ENCODE results near the gene USP50.
"Not testable (repeated sequence)": the region's sequence is repeated elsewhere in the genome, so short reads cannot be mapped to it uniquely, and the experiment has no call there.

The USP50 gene

DNA sequence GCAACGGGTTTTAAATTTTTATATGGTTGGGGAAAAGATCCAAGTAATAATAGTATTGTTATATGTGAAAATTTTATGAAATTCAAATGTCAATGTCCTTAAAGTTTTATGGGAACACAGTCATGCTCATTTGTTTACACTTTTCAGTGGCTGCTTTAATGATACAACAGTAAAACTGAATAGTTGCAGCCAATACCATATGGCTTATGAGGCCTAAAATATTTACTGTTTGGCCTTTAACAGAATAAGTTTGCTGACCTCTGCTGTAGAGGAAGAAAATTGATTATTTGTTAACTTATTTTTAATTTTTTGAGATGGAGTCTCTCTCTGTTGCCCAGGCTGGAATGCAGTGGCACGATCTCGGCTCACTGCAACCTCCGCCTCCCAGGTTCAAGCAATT lies 44.7 kb downstream of the USP50 start:
- no peak for DNase-seq

DNA sequence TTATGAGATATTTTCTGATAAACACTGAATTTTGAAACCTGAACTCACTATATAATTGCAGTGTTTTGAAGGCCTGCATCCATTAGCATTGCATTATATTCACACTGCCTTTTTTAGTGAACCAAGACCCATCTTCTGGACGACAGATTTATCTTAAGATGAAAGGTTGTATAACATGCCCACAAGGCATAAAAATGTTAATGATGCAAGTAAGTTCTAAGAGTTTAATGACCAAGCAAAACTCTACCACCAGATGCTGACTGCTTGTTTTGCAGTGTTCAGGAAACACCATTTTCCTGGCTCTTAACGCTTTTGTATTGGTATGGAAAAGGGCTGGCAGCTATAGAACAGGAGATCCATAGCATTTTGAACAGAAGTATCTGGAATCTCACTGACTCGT lies 46.1 kb downstream of the USP50 start:
- DNase-seq = no peak

DNA sequence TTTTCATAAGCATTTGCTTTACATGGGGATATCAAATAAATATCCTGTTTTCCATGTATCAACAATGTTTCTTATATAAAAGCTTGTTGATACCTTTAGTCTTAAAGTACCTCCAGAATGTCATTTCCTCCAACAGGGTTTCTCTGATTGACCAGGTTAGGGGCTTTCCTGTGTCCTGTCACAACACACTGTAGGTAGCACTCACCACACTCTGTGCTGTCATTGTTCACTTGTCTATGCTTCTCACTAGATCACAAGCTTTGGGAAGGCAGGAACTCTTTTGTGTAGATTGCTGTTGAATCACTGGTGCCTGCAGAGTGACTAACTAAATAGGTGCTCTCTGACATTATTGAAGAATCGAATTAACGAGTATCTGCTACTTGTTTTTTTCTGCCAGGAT lies 49.8 kb downstream of the USP50 start:
- no peak for DNase-seq

DNA sequence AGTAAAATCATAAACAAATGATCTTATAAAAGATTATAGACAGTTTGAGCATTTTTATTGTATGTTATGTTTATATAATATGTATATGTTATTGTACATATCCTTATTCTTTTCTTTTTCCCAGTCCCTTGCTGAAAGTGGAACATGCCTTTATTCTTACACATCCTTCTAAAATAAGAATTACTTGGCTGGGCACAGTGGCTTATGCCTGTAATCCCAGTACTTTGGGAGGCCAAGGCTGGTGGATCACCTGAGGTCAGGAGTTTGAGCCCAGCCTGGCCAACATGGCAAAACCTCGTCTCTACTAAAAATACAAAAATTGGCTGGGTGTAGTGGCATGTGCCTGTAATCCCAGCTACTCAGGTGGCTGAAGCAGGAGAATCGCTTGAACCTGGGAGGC lies 51.9 kb downstream of the USP50 start:
- DNase-seq = not testable (repeated sequence)

DNA sequence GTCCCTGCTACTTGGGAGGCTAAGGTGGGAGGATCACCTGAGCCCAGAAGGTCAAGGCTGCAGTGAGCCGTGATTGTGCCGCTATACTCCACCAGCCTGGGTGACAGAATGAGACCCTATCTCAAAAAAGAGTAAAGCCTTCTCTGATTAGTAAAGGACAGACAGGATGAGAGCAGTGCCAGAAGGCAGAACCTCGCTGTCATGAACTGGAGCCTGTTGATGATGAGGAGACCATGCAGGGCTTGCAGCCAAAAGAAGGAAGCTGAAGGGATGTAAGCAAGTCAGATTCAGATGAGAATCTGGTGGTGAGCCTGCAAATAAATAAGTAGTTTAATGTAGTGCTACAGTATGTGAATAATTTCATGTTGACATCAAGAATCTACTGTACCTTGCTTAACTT lies 52.8 kb downstream of the USP50 start:
- DNase-seq = no peak

DNA sequence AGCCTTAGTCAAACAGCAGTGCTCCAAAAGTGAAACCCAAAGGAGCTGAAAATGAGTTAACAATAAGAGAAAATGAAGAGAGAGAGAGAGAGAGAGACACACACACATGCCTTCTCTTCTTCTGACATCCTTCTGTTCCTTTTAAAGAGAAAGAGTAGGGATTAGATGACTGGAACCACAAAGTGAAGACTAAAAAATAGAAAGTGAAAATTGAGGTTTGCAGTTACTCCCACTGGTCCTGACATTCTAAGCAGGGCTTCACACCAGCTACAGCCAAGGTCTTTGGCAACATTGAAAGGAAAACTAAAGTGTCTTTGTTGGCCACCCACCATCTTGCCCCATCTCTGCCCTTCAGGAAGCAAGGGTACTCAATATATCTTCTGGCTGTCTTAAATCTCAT lies 59.2 kb downstream of the USP50 start:
- no peak for DNase-seq

DNA sequence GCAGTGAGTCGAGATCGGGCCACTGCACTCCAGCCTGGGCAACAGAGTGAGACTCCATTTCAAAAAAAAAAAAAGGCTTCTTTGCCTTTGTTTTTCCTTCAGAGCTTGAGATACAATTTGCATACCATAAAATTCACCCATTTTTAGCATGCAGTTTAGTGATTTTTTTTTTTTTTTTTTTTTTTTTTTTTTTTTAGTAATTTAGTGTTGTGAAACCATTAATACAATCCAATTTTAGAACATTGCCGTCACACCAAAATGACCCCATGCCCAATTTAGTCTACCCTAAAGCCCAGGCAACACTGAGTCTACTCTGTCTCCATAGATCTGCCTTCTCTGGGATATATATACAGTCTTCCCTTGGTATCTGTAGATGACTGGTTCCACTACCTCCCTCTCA lies 61.1 kb downstream of the USP50 start:
- DNase-seq = no peak

DNA sequence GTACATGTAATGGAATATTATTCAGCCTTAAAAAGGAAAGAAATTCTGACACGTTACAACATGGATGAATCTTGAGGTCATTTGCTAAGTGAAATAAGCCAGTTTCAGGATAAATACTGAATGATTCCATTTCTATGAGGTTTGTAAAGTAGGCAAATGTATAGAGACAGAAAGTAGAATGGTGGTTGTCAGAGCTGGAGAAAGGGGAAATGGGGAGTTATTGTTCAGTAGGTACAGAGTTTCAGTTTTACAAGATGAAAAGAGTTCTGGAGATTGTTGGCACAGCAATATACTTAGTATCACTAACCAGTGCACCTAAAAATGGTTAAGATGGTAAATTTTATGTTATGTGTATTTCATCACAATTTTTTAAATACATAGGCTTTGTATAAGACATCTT lies 61.7 kb downstream of the USP50 start:
- DNase-seq = no peak

DNA sequence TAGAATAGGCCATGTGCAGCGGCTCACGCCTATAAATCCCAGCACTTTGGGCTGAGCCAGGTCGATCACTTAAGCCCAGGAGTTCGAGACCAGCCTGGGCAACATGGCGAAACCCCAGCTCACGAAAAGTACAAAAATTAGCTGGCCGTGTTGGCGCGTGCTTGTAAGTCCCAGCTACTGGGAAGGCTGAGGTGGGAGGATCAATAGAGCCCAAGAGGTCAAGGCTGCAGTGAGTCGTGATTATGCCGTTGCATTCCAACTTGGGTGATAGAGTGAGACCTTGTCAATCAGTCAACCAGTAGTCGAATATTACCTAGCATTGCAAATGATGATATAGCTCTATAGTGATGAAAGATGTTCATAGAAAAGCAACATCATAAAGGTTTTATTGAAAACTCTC lies 70.3 kb downstream of the USP50 start:
- no peak for DNase-seq

DNA sequence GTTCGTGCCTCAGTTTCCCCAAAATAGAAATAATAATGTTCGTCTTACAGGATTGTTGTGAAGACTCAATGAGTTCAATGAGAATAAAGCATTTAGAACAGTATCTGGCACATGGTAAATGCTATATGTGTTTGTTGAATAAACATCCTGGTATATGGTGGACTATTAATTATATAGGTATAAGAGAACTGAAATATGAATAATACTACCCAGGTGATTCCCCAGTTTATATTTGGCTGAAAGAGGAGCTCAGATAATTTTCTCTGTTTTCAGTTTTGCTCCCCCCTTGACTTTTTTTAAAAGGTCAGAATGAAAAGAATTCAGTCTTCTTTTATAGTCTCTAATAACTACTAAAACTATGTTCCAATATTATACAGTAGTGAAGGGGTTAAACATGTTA lies 75.4 kb downstream of the USP50 start:
- DNase-seq = no peak

DNA sequence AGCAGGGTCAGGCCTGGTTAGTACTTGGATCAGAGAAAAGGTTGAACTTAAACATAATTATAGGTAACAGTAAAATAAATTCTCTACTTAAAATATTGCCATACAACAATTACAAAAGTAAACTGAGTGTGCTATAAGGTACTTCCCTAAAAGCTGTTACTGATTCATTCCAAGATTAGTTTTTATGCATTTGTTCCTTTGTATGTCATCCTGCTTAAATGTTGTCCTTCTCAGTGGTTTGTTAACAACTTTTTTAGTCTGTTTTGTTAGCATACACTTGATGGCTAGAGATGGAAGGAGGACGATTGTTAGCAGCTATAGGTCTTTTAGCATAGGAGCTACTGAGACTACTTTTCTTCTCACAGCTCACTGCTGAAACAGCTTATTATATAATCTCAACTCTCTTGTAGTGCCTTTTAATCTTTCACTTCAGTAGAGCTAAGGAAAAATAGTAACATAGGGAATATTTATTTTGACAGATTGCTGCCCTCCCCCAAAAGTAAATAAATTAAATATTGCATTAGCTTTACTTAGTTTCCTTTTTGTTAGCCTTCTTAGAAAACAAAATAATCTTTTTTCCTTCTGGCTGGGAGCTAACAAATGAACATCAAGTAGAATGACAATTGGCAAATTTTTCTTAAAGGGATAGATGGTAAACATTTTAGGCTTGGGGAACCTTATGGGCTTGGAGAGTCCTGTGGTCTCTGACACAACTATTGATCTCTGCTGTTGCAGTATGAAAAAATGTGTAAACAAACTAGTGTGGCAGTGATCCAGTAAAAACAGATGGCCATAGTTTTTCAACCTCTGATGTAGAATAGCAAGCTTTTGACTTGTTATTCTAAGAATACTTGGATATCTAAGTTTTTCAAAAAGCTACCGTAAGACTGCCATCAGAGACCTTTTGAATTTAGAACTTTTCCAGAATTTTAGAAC lies 82.8 kb downstream of the USP50 start:
- DNase-seq = no peak

DNA sequence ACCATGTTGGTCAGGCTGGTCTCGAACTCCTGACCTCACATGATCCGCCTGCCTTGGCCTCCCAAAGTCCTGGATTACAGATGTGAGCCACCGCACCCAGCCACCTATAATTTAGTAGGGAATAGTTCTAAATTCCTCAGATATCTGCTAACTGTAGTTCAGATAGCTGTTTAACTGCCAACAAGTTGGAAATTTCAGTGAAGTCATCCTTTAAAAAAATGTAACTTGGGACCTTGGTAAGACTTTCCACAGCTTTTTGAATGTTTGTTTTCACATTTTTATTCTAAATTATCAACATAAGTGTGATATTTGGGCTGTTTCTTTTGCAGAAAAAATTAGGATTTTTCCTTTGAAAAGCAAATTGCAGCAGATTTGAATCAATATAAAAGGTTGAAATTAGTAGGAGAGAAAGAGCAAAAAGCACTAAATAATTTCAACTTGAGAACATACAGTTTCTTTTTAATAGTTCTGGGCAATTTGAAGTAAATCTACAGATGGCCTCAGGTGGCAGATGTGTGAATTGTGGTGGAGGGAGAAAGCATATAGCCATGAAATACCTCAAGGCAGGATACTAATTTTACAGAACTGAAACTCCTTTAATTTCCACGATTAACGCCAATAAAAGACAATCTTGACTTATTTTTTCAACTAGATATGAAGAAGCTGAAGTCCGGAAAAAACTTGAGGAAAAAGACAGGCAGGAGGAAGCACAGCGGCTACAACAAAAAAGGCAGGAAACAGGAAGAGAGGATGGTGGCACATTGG lies 87.9 kb downstream of the USP50 start:
- DNase-seq = no peak

DNA sequence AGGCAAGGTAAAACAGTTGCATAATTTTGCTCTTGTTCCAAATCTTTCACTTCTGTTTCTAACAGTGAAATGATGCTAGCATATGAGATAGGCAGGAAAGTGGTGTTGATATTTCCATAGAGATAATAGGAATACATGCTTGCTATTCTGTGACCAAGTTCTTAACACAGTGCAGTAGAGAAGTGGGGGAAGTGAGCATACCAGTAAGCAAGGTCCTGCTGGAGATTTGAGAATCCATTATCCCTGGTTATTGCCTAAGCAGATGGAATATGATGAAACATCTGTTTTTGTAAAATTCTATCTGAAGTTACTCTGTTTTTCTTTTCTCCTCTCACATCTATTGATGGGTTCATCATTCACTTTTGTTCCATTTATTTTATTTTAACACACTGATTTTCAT lies 93.5 kb downstream of the USP50 start:
- DNase-seq = no peak

Data from hematopoietic multipotent progenitor cell treated with erythropoietin and hydrocortisone succinate and interleukin-3 and kit ligand, for 8 days (in vitro differentiated cells).